H1 (cell line): Measurements from ENCODE around the gene TOMM6. TPM values are rescaled to one million over a fixed set of nuclear protein-coding genes. Genes with fewer than 3 reads are reported as not detected.

Source experiments
- CEBPB ChIP-seq: IDR thresholded peaks from 2 replicates; pipeline ENCODE4 v1.6.1; 2012; ENCODE audit warnings: low read depth, low read length
- EP300 ChIP-seq, 2 experiments: IDR thresholded peaks; 1 replicate in 1 of 2; 2 replicates in 1 of 2; pipeline ENCODE4 v1.6.1; 2011 to 2012; ENCODE audit warnings: low read depth in 2 of 2, low read length in 2 of 2, mild to moderate bottlenecking in 2 of 2, borderline replicate concordance in 1 of 2, inconsistent platforms in 1 of 2, moderate library complexity in 1 of 2
- JUN ChIP-seq: IDR thresholded peaks from 2 replicates; pipeline ENCODE4 v1.6.1; 2011; ENCODE audit warnings: low read depth, mild to moderate bottlenecking, improper control_type of control experiment, low read length
- NANOG ChIP-seq: IDR thresholded peaks from 2 replicates; pipeline ENCODE4 v1.6.1; 2011; ENCODE audit warnings: low read length, low read depth, mild to moderate bottlenecking, inconsistent platforms; ENCODE audit not compliant: insufficient read depth, poor library complexity, severe bottlenecking
- SIX5 ChIP-seq: IDR thresholded peaks from 2 replicates; pipeline ENCODE4 v1.6.1; 2011; ENCODE audit warnings: mild to moderate bottlenecking, low read depth, low read length
- SRF ChIP-seq: IDR thresholded peaks from 2 replicates; pipeline ENCODE4 v1.6.1; 2011; ENCODE audit warnings: mild to moderate bottlenecking, low read depth, low read length, moderate library complexity
- polyA plus RNA-seq, 7 experiments: library from polyadenylated mRNA; depleted of rRNA in 3 of 7; stranded (reverse) in 5 of 7; unstranded in 2 of 7; fragments of >200 nt in 5 of 7; fragments of 200-250 nt in 2 of 7; gene quantifications; 1 replicate in 5 of 7; 2 replicates in 1 of 7; 4 replicates in 1 of 7; pipeline versions ENCODE4 v1.2.1 to v1.2.3, GENCODE V29; 2011 to 2013; ENCODE audit warnings: missing spikeins in 2 of 7, mixed read lengths in 2 of 7
- total RNA-seq: library from RNA; stranded (reverse); fragmentation: NEBNext Ultra II Directional; extraction: Animal tissue kit (Norgen Biotek cat#: 25700); gene quantifications from 2 replicates; pipeline ENCODE4 v1.2.1, GENCODE V29; 2021
- TF ChIP-seq, protein P1 (sequence below): fragments of 300-600 bp; sonication (generic); IDR thresholded peaks from 2 replicates; pipeline ENCODE4 v1.7.1; 2012; ENCODE audit warnings: low read length, moderate library complexity, mild to moderate bottlenecking, inconsistent platforms; ENCODE audit not compliant: insufficient replicate concordance

The TOMM6 gene
- total and polyA plus RNA-seq, 2 of the 8 experiments (the other 6 are each of a cell fraction or from before 2014, with no cell fraction given), result 228 to 560 TPM

DNA sequence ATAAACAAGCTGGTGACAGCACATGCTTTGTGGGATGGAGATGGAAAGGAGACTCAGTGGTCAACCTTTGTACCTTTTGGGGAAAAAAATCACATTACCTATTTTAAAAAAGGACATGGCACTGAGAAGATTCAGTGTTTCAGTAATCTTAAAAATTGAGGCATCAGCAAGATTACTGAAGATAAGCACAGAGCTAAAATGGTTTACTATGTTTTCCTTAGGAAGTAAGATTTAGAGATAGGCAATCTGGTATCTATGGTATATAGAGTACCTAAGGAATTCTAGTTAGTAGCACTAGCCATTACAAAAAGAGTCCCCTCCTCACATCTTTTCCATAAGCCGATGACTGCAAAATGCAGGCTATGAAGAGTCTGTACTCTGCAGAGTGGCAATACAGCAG lies 35.7 kb downstream of the TOMM6 start (continued):
- TF ChIP-seq JUN (no peak), EP300 (IDR thresholded peaks at IDR 0.05; ENCODE audit: borderline replicate concordance in 1 of 2, low read depth in 2 of 2, low read length in 2 of 2) (no peak), CEBPB (no peak), SRF (no peak), SIX5 (no peak), NANOG (no peak)
- TF ChIP-seq, protein P1, sequence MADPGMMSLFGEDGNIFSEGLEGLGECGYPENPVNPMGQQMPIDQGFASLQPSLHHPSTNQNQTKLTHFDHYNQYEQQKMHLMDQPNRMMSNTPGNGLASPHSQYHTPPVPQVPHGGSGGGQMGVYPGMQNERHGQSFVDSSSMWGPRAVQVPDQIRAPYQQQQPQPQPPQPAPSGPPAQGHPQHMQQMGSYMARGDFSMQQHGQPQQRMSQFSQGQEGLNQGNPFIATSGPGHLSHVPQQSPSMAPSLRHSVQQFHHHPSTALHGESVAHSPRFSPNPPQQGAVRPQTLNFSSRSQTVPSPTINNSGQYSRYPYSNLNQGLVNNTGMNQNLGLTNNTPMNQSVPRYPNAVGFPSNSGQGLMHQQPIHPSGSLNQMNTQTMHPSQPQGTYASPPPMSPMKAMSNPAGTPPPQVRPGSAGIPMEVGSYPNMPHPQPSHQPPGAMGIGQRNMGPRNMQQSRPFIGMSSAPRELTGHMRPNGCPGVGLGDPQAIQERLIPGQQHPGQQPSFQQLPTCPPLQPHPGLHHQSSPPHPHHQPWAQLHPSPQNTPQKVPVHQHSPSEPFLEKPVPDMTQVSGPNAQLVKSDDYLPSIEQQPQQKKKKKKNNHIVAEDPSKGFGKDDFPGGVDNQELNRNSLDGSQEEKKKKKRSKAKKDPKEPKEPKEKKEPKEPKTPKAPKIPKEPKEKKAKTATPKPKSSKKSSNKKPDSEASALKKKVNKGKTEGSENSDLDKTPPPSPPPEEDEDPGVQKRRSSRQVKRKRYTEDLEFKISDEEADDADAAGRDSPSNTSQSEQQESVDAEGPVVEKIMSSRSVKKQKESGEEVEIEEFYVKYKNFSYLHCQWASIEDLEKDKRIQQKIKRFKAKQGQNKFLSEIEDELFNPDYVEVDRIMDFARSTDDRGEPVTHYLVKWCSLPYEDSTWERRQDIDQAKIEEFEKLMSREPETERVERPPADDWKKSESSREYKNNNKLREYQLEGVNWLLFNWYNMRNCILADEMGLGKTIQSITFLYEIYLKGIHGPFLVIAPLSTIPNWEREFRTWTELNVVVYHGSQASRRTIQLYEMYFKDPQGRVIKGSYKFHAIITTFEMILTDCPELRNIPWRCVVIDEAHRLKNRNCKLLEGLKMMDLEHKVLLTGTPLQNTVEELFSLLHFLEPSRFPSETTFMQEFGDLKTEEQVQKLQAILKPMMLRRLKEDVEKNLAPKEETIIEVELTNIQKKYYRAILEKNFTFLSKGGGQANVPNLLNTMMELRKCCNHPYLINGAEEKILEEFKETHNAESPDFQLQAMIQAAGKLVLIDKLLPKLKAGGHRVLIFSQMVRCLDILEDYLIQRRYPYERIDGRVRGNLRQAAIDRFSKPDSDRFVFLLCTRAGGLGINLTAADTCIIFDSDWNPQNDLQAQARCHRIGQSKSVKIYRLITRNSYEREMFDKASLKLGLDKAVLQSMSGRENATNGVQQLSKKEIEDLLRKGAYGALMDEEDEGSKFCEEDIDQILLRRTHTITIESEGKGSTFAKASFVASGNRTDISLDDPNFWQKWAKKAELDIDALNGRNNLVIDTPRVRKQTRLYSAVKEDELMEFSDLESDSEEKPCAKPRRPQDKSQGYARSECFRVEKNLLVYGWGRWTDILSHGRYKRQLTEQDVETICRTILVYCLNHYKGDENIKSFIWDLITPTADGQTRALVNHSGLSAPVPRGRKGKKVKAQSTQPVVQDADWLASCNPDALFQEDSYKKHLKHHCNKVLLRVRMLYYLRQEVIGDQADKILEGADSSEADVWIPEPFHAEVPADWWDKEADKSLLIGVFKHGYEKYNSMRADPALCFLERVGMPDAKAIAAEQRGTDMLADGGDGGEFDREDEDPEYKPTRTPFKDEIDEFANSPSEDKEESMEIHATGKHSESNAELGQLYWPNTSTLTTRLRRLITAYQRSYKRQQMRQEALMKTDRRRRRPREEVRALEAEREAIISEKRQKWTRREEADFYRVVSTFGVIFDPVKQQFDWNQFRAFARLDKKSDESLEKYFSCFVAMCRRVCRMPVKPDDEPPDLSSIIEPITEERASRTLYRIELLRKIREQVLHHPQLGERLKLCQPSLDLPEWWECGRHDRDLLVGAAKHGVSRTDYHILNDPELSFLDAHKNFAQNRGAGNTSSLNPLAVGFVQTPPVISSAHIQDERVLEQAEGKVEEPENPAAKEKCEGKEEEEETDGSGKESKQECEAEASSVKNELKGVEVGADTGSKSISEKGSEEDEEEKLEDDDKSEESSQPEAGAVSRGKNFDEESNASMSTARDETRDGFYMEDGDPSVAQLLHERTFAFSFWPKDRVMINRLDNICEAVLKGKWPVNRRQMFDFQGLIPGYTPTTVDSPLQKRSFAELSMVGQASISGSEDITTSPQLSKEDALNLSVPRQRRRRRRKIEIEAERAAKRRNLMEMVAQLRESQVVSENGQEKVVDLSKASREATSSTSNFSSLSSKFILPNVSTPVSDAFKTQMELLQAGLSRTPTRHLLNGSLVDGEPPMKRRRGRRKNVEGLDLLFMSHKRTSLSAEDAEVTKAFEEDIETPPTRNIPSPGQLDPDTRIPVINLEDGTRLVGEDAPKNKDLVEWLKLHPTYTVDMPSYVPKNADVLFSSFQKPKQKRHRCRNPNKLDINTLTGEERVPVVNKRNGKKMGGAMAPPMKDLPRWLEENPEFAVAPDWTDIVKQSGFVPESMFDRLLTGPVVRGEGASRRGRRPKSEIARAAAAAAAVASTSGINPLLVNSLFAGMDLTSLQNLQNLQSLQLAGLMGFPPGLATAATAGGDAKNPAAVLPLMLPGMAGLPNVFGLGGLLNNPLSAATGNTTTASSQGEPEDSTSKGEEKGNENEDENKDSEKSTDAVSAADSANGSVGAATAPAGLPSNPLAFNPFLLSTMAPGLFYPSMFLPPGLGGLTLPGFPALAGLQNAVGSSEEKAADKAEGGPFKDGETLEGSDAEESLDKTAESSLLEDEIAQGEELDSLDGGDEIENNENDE, result no peak
